HEK293T (cell line): ENCODE results near the gene ARHGAP27.

Experiments used
- CTCF ChIA-PET: fragments of 350-600 bp; formaldehyde crosslinking; extraction: SDS; loops from one replicate; lab custom pipeline; 2021; ENCODE audit warnings: antibody characterized with exemption, inconsistent platforms; lab: Yijun Ruan, JAX
- POLR2A ChIA-PET: fragments of 350-600 bp; formaldehyde crosslinking; extraction: SDS; loops from one replicate; lab custom pipeline; 2020; ENCODE audit warnings: antibody characterized with exemption, inconsistent platforms; lab: Yijun Ruan, JAX
- DNase-seq: peaks from one replicate; pipeline ENCODE4 v3.0.0; 2012; ENCODE audit warnings: mixed read lengths; ENCODE audit errors: extremely low spot score
- ARNT ChIP-seq: fragments of 450-650 bp; IDR thresholded peaks from 2 replicates; pipeline ENCODE4 v1.6.1; 2017; ENCODE audit warnings: mild to moderate bottlenecking
- BHLHE40 ChIP-seq: fragments of 450-650 bp; IDR thresholded peaks from 2 replicates; pipeline ENCODE4 v1.6.1; 2016; ENCODE audit warnings: mild to moderate bottlenecking, moderate library complexity, borderline replicate concordance
- CTBP1 ChIP-seq: fragments of 450-650 bp; IDR thresholded peaks from 2 replicates; pipeline ENCODE4 v1.6.1; 2016; ENCODE audit warnings: borderline replicate concordance
- ELF4 ChIP-seq: fragments of 450-650 bp; IDR thresholded peaks from 2 replicates; pipeline ENCODE4 v1.6.1; 2017; ENCODE audit warnings: antibody characterized with exemption
- FOXA1 ChIP-seq: fragments of 450-650 bp; IDR thresholded peaks from 2 replicates; pipeline ENCODE4 v1.6.1; 2016; ENCODE audit warnings: mild to moderate bottlenecking
- FOXK2 ChIP-seq: fragments of 450-650 bp; IDR thresholded peaks from 2 replicates; pipeline ENCODE4 v1.6.1; 2016; ENCODE audit warnings: mild to moderate bottlenecking
- FOXM1 ChIP-seq: fragments of 450-650 bp; IDR thresholded peaks from 2 replicates; pipeline ENCODE4 v1.6.1; 2017; ENCODE audit warnings: mild to moderate bottlenecking, borderline replicate concordance
- HDGF ChIP-seq: fragments of 450-650 bp; IDR thresholded peaks from 2 replicates; pipeline ENCODE4 v1.6.1; 2017; ENCODE audit warnings: antibody characterized with exemption, borderline replicate concordance
- L3MBTL2 ChIP-seq: fragments of 450-650 bp; conservative IDR thresholded peaks from 2 replicates; pipeline ENCODE4 v1.6.1; 2016; ENCODE audit warnings: mild to moderate bottlenecking
- LEF1 ChIP-seq: fragments of 450-650 bp; IDR thresholded peaks from 2 replicates; pipeline ENCODE4 v1.6.1; 2017; ENCODE audit warnings: mild to moderate bottlenecking, borderline replicate concordance
- NFRKB ChIP-seq: fragments of 450-650 bp; IDR thresholded peaks from 2 replicates; pipeline ENCODE4 v1.6.1; 2016; ENCODE audit warnings: mild to moderate bottlenecking, moderate library complexity
- SP1 ChIP-seq: fragments of 450-650 bp; IDR thresholded peaks from 2 replicates; pipeline ENCODE4 v1.6.1; 2017
- SUZ12 ChIP-seq: fragments of 450-650 bp; IDR thresholded peaks from 2 replicates; pipeline ENCODE4 v1.6.1; 2016; ENCODE audit warnings: mild to moderate bottlenecking
- TARDBP ChIP-seq: fragments of 450-650 bp; IDR thresholded peaks from 2 replicates; pipeline ENCODE4 v1.6.1; 2016
- ZNF384 ChIP-seq: fragments of 450-650 bp; IDR thresholded peaks from 2 replicates; pipeline ENCODE4 v1.6.1; 2016
- TF ChIP-seq, protein P1 (sequence below): fragments of 450-650 bp; IDR thresholded peaks from 2 replicates; pipeline ENCODE4 v1.6.1; 2016

ARHGAP27 gene

DNA sequence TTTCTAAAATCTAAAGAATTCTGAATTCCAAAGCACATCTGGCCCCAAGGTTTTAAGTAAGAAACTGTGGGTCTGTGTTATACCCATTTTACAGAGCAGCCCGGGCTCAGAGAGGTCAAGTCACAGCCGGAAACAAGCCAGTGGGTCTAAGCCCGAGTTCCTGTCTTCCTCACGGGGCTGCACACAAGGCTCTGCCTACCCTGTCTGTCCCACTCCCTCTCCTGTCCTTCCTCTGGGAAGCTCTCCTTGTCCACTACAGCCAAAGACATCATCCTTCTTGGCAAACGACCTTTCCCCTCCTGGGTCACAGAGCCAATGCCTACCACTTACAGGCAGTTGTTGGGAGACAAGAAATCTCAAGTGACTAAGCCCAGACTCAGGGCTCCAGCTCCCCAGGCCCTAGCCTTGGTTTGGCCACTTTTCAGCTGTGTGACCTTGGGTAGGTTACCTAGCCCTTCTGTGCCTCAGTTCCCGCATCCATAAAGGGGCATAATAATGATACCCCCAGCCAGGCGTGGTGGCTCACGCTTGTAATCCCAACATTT is 60.3 kb downstream of the ARHGAP27 start:
- TF ChIP-seq SP1 (no peak), TARDBP (no peak), FOXK2 (no peak), BHLHE40 (no peak), FOXA1 (no peak), HDGF (no peak), SUZ12 (no peak), ARNT (no peak), LEF1 (no peak)
- TF ChIP-seq, protein P1, sequence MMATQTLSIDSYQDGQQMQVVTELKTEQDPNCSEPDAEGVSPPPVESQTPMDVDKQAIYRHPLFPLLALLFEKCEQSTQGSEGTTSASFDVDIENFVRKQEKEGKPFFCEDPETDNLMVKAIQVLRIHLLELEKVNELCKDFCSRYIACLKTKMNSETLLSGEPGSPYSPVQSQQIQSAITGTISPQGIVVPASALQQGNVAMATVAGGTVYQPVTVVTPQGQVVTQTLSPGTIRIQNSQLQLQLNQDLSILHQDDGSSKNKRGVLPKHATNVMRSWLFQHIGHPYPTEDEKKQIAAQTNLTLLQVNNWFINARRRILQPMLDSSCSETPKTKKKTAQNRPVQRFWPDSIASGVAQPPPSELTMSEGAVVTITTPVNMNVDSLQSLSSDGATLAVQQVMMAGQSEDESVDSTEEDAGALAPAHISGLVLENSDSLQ, result no peak
- DNase-seq, result no peak
- POLR2A ChIA-PET, result interaction anchor here (0.7 to 4.3 kb wide), 6 partner anchors 17 to 121 kb away, joined by 3 to 23 read pairs (median 4); partner anchors contain the start of gene MAP3K14
- CTCF ChIA-PET, result interaction anchor here (1.0 to 1.7 kb wide), 4 partner anchors 13 to 237 kb away, joined by 3 to 9 read pairs (median 3); partner anchors contain the start of gene ACBD4

- DNase-seq, result peak; percentile 82
- ChIA-PET POLR2A (interaction anchor here (0.7 to 4.3 kb wide), 9 partner anchors 11 to 121 kb away, joined by 3 to 23 read pairs (median 4); partner anchors contain the start of gene MAP3K14), CTCF (interaction anchor here (1.0 to 1.7 kb wide), 4 partner anchors 13 to 236 kb away, joined by 3 to 9 read pairs (median 3); partner anchors contain the start of gene ACBD4)
- TF ChIP-seq TARDBP (no peak), FOXK2 (no peak), ARNT (peak; percentile 88)
- TF ChIP-seq, protein P1, result no peak
Observed at GRCh38 chr17:45371414-45372324, 61.0 kb downstream of the ARHGAP27 start.

DNA sequence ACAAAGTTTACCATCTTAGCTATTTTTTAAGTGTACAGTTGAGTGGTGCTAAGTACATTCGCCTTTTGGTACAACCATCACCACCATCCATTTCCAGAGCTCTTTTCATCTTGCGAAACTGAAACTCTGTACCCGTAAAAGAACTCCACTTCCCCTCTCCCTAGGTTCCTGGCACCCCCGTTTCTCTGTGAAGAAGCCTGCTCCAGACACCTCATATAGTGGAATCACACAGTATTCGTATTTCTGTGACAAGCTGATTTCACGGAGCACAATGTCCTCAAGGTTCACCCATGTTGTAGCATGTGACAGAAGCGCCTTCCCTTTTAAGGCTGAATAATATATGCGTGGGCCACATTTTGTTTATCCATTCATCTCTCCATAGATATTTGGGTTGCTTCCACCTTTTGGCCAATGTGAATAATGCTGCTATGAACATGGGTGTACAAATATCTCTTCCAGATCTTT is 61.7 kb downstream of the ARHGAP27 start:
- TF ChIP-seq L3MBTL2 (peak; percentile 51; the same call in 1 of the 2 replicates), BHLHE40 (no peak), FOXK2 (no peak), CTBP1 (no peak)
- TF ChIP-seq, protein P1, result no peak
- ChIA-PET POLR2A (interaction anchor here (0.8 to 4.3 kb wide), 7 partner anchors 10 to 54 kb away, joined by 3 to 23 read pairs (median 4); partner anchors contain the start of gene MAP3K14), CTCF (interaction anchor here (0.7 to 1.7 kb wide), 3 partner anchors 94 to 236 kb away, joined by 3 to 9 read pairs (median 5); partner anchors contain the start of gene ACBD4)
- DNase-seq, result no peak

- TF ChIP-seq L3MBTL2 (no peak), FOXA1 (no peak), TARDBP (no peak), CTBP1 (no peak), ELF4 (no peak), NFRKB (no peak), ZNF384 (no peak), BHLHE40 (no peak), ARNT (no peak), LEF1 (no peak), SP1 (no peak), SUZ12 (no peak)
- TF ChIP-seq, protein P1, result no peak
- CTCF ChIA-PET, result interaction anchor here (0.6 to 1.4 kb wide), 3 partner anchors 52 to 181 kb away, joined by 3 to 7 read pairs (median 3); partner anchors contain the start of gene MAP3K14
- POLR2A ChIA-PET, result interaction anchor here (0.7 to 4.3 kb wide), 3 partner anchors 14 to 82 kb away, joined by 3 to 23 read pairs (median 3); partner anchors contain the start of gene MAP3K14
- no peak for DNase-seq
Observed at GRCh38 chr17:45369421-45369820, 63.2 kb downstream of the ARHGAP27 start.

GRCh38 chr17:45368651-45369050 is 64.0 kb downstream of the ARHGAP27 start:
- ChIA-PET POLR2A (interaction anchor here (0.7 to 4.3 kb wide), 3 partner anchors 52 to 221 kb away, joined by 3 to 23 read pairs (median 3); partner anchors contain the start of gene MAP3K14), CTCF (no interaction called here)
- TF ChIP-seq FOXM1, result no peak
- TF ChIP-seq SP1, result no peak
- no peak for TF ChIP-seq CTBP1
- no peak for TF ChIP-seq ZNF384
- TF ChIP-seq BHLHE40, result no peak
- TF ChIP-seq ELF4, result no peak
- TF ChIP-seq HDGF, result no peak
- TF ChIP-seq FOXA1, result no peak
- no peak for TF ChIP-seq SUZ12
- TF ChIP-seq L3MBTL2, result no peak

More at GRCh38 chr17:45368651-45369050, 64.0 kb downstream of the ARHGAP27 start:
- DNase-seq, result no peak
